COR-L47 (cell line): Measurements from ENCODE around the gene PUM2.

ENCODE experiments used
- DNase-seq: peaks from one replicate; lab custom pipeline; 2025; lab: John Stamatoyannopoulos, UW

Gene PUM2

DNA sequence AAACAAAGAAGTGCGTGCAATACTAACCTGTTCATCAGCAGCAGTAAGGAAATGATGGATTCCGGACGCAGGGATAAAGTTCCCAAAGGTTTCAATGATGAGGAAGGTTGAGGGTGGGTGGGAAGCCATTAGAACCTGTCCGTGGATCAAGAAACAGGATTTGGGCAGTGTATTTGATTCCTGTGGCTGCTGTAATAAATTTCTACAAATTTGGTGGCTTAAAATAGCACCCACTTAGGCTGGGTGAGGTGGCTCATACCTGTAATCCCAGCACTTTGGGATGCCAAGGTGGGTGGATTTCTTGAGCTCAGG lies 120.6 kb downstream of the PUM2 start:
- DNase-seq, result no peak

DNA sequence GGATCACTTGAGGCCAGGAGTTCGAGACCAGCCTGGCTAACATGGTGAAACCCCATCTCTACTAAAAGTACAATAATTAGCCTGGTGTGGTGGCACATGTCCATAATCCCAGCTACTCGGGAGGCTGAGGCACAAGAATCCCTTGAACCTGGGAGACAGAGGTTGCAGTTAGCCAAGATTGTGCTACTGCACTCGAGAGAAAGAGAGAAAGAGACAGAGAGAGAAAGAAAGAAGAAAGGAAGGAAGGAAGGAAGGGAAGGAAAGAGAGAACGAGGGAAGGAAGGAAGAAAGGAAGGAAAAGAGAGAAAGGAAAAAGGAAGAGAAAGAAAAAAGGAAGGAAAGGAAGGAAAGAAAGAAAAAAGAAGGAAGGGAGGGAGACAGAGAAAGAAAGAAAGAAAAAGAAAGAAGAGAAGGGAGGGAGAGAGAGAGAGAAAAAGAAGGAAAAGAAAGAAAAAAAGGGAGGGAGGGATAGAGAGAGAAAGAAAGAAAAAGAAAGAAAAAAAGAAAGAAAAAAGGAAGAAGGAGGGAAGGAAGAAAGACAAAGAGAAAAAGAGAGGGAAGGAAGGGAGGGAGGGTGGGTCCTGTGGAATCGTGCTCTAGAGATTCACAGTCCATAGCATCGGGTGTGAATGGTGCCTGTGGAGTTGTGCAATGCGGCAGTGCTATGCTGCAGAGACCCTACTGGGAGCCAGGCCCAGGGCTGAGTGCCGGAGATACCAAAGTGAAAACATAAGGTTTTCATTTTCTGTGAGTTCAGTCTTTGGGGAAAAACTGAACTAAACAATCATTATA lies 121.1 kb downstream of the PUM2 start:
- no peak for DNase-seq

DNA sequence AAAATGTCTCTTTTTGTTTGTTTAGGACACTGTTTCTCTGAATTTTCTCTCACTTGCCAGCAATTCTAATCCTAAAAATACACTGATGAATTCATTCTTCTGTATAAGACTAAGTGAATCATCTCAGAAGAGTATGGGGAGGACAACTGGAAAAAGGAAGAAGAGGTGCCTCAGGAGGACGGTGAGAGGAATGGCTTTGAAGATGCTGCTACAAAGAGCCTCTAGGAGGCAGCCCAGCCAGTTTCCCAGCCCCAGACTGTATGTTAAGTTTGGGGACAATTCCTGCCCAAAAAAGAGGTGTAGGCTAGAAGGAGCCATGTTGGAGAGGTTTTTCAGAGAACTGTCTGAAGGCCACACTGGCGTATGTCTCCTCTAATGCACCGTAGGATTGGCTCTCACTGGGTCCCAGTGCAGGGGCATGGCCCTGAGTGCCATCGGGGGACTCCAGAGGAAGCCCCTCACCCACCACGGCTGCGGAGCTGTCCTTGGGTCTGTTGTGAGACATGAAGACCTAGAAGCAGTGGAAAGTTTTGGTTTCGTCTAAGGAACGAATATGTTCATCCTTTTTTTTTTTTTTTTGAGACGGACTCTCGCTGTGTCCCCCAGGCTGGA lies 122.6 kb downstream of the PUM2 start:
- no peak for DNase-seq

DNA sequence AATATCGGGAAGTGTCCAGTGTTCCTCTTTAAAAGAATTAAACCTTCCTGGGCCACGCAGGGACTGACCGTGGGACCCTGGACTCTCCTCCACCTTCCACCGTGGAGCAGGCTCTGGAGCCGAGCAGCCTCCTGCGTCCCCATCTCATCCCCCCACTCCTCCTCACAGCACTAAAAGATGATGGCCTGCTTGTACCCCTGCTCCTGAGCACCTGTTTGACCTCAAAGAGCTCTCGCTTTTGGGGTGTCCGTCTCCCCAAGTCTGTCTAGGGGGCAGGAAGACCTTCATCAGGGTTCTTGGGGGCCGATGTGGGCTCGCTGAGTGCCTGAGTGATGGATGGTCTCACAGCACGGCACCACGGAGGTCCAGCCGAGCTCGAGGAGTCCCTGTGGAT lies 124.5 kb downstream of the PUM2 start:
- DNase-seq, result no peak

DNA sequence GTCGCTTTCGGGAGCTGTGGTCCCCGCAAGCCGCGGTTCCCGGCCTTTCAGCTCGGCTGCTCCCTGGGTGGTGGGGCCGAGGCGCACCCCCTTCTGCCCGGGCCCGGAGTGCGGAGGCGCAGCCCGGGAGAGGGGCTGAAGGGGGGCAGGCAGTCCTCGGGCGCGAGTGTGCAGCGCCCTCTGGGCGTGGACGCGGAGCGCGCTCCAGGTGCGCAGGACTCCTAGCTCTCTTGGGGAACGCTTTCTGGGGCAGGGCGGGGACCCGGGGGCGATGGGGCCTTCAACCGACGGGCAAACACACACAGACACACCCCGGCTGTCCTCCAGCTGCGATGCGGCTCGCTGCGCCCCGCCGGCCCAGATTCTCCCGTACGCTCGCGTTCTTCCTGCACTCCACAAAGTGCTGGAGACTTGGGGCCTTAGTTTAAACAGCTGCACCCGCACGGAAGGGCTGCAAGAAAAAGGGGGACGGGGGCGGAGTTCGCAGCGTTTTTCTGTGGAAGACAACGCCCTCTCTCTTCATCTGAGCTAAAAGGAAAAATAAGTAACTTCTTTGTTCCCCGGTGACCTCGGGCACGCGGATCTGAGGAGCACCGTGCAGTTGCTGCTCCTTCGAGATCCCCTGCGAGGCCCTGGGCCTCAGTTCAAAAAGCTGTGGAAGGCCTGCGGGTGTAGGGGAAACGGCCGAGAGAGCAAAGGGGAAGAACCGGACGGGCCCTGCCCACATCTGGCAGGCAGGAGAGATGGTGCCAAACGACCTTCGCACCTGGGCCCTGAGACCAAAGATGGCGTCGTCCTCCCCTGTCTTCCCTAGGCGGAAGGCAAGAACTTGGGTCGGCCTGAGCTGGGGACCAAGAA lies 125.1 kb downstream of the PUM2 start:
- DNase-seq, result peak; percentile 64

DNA sequence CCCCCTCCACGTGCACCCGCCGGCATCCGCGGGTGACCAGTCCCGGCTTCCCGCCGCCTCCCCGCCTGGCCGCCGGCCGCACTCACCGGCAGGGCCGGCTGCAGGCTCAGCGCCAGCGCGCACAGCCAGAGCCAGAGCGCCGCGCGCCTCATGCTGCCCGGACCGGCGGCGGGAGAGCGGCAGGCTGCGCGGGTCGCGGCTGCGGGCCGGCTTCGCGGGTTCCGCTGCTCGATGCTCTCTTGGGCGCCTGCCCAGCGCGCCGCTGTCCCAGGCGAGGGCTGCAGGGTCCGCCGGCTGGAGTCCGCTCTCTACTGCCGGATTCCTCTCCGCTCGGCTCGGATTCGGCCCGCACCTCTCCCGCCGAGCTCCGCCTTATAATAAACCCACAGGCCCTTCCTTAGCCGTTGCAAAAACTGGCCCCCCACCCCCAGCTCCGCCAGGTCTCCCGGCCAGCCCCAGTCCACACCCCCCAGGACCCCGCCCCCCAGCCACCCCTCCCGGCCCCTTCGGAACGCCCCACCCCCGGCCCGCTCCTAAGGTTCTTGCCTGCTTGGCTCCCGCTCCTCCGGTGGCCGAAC lies 125.8 kb downstream of the PUM2 start, which contains the start of gene SDC1:
Gene SDC1, minus strand, starts transcription at position 415 of the 578 bp plus-strand sequence. Its CDS starts 263 bp downstream, at position 152.
- DNase-seq, result peak; percentile 48

DNA sequence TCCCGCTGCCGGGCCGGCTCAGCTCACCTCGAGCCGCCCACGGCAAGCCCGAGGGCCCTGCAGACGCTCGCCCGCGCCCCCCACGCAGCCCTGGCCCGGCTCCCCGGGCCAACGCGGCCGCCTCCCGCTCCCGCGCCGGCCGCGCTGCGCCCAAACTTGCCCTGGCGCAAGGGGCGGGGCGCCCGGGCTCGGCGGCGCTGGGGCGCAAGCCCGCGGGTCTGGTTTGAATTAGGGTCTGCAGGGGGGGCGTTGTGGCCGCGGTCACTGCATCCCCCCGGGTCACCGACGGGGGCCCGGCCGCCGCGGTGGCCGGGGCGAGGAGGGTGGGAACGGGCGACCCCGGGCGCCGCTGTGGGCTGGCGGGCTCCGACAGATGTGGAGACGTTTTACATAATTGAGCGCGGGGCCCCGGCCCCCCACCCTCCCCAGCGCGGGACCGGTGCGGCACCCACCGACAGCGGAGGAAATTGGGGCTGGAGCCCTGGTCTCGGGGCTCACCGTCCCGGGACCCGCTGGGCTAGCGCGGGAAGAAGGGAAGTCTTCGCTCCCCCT lies 126.4 kb downstream of the PUM2 start:
- no peak for DNase-seq

DNA sequence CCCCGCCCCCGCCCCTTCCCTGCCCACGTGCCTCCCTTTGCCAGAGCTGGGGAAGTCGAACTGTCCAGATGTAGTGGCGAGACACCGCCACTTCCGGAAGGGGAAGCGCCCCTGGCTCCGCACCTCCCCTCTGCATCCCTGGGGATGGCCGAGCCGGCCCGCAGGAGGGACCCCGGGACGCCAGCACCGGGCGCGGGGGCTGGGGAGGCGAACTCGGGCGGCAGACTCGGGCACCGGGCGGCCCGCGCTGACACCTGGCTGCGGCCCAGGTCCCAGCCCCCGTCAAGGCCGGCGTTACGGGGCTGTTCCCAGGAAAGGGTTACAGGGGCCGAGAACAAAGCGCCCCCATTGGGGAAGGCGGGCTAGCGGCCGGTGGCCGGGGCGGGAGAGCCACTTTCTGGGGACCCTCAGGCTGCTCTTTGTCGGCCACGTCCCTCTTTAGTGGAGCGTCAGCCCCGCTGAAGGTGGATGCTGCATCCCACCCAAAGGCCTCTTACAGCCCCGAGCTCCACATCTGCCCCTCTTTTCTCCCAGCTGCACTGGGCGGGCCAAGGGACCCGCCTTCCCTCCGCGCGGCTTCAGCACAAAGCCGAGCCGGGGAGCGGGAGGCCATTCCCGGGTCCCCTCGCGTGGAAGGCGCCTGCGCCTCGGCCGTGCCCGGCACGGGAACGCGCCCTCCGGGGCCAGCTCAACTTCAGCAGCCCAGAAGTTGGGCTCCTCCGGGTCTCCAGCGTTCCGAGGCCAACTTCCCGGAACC lies 127.1 kb downstream of the PUM2 start:
- peak; percentile 68 for DNase-seq

DNA sequence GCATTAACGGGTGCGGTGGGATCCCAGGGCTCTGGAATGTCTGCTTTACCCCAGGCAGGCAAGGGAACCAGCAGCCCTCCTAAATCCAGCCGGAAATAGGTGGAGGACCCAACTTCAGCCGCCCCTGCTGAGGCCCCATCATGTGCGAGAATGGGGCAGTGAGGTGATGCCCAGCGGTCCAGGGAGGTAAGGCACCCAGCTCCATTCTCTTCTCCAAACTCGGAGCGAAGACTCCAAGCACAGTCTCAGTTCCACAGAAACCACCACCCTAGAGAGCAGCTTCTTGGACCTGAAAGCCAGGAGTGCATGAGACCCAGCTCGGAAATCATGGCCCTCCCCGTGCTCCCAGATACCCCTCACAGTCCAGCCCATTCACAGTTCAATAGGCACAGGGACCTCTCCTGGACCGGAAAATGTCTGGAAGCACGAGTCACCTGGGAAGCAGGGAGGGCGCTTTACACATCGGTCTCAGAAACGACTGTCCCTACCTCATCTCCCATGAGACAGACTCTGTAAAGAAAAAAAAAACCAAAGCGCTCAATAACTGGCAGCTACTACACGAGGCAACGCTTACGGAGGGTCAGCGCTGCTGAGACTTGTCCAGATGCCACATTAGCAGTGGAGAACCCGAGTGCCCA lies 127.8 kb downstream of the PUM2 start:
- DNase-seq, result no peak

DNA sequence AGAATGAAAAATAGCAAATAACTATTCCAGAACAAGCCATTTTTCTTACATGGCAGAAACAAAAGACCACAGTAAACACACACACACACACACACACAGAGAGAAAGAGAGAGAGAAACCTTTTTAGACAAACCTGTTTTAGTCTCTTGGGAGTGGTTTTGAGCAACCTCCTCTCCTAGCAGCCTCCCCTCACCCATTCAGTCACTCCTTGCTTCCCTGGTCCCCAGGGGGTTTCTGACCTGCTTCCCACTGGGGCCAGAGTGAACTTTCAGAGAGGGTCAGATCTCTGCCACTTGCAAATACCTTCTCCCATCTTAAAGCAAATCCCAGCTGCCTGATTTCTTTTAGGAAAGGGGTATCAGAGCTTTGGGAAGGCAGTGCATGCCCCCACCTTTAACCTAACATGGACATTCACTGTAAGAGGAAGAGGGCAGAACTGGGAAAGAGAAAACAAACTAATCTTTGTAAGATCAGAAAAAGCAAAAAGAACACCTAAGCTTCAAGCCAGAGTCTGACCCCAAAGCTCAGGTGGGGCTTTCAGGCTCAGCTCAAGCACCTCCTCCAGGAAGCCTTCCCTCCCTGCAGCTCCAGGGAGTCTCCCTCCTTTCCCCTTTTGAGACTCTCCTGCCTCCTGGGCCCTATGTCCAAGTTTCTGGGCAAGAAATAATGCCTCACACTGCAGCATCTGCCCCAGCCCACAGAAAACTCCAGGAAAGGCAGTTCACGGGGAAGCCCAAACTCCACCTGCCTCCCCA lies 128.5 kb downstream of the PUM2 start:
- DNase-seq, result no peak

DNA sequence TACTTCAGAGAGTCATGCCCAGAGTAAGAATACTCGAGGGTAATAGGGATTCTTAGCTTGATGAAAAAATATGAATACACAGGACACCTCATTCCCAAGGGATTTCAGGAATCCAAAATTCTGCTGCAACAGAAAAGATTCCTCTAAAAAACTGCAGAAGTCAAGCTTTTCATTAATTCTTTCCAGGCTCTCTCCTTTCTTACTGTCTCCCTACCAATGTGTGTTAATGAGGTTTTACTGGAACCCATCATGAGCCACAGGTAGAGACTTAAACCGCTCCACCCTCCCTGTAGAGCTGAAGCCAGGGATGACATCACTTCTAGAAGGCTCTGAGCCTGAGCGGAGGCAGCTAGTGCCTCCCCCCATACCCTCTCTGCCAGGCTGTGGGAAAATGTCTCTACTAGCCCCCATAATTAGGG lies 129.1 kb downstream of the PUM2 start:
- DNase-seq, result no peak

DNA sequence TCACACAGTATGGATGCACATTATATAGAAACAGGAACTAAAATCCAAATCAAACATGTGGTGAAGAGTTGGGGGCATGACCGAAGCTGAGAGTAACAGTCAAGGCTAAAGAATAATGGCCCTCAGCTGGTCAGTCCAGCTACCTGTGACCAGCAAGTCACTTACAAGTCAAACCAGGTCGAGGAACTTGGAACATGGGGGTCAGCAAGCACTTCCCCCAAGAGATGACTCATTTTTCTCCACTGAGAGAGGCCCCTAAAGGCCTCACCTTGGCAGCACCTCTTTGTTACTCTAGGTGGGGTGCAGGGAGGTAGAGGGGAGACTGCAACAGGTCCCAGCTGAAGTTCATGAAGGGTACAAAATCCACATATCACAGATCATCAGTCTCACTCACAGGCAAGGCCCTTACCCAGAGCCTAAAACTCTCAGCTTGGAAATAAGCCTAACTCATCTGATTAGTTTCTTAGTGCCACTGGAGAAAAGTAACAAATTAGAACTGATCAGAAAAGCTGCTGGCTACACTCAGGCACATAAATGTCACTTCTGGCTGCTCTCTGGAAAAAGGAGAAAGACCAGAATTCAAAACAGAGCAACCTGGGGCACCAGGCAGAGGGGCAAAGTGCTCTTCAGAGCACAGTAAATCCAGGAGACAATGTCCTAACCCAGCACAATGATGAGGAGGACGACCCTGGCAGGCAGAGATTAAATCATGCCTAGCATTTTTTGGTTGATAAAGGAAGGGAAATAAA lies 129.7 kb downstream of the PUM2 start:
- no peak for DNase-seq

DNA sequence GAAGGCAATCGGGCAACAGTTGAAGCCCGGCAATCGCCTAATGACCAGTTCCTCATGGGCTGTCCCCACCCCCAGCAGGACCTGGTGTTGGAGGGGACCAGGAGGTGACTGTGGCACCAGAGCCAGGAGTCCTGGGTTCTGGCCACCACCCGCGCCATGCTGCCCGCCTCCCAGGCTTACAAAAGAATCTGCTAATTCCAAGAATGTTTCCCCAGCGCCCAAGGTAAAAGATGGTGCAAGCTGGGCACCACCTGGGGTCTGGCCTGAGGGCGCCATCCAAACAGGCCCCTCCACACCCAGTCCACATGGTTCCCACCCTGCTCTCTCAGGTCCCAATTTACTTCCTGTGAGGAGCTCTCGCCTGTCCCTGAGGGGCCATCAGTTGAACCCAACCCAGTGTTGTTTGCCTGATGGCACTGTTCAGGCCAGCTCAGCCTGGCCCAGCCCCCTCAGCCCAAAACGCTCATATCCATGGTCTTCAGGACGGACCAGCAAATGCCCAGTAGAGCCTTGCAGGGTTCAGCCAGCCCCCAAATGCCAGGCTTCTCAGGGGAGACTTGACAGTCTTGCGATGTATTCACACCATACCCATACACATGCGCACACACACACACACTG lies 130.8 kb downstream of the PUM2 start:
- DNase-seq, result no peak

DNA sequence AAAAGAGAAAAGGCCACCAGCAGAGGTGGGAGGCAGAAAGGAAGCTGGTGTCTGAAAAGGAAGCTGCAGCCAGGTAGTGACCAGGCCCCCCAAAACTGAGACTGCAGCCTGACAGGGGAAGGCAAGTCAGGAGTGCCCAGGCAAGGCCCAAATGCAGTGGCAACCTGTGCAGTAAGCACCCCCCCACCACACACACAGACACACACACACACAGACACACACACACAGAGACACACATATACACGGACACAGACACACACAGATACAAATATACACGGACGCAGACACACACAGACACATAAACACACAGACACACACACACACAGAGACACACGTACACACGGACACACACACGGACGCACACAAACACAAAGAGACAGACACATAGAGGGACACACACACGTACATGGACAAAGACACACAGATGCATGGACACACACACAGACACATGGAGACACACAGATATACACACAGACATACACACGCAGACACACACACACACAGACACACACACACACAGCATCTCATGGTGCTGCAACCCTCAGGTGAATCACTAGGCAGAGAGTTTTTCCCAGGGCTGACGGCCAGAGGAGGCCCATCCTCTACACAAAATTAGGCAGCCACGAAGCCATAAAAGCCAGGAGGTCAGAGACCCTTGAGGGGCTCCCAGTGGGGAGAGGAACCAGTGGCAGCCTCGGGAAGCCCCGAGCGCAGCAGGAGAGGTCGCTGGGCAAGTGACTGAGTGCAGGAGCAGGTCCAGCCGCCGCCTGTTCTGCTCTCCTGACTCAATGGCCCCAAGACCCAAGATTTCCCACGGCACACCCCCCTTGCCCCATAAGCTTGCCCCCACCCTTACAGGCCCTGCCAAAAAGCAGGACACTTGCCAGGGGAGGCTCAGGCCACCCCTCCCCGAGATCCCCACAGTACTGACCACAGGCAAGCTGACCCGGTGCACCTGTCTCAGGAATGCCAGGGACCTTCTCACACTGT lies 132.0 kb downstream of the PUM2 start:
- no peak for DNase-seq

DNA sequence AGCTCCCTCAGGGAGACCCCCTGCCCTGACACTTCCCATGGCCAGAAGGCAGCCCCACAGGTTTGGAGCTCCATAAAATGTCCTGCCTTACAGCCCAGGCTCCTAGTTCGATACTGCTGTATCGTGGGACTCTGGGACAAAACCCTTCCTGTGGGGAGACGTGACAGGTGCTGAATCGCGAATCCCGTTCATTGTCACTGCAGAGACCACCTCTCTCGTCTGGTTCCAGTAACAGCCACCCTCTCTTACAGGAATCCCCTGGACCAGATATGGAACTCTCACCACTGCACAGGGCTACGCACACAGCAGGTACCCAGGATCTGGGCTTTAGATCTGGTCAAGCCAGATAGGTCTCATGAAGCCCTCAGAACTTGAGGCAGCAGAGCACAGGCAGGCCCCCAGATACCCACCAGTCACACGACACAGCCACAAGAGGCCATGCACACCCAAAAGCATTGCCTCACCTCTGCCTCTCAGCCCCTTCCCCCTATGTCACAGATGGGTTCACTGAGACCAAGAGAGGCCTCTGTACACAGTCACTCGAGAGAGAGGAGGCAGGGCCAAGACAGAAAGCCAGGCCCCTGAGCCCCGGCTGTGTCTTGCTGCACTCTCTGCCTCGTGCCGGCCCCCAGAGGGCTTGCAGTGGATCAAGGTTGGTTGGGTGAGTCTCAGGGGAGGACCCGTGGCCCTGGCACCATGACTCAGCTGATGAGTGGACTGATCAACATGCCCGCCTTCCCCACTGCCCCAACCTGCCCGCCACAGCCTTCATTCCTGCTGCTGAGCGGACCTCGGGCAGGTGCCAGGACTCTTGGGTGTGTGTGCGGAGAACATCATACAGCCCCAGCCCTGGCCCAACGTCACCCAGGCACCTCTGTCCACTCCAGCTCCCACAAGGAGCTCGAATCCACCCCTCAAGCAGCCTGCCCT lies 133.3 kb downstream of the PUM2 start:
- DNase-seq, result no peak

DNA sequence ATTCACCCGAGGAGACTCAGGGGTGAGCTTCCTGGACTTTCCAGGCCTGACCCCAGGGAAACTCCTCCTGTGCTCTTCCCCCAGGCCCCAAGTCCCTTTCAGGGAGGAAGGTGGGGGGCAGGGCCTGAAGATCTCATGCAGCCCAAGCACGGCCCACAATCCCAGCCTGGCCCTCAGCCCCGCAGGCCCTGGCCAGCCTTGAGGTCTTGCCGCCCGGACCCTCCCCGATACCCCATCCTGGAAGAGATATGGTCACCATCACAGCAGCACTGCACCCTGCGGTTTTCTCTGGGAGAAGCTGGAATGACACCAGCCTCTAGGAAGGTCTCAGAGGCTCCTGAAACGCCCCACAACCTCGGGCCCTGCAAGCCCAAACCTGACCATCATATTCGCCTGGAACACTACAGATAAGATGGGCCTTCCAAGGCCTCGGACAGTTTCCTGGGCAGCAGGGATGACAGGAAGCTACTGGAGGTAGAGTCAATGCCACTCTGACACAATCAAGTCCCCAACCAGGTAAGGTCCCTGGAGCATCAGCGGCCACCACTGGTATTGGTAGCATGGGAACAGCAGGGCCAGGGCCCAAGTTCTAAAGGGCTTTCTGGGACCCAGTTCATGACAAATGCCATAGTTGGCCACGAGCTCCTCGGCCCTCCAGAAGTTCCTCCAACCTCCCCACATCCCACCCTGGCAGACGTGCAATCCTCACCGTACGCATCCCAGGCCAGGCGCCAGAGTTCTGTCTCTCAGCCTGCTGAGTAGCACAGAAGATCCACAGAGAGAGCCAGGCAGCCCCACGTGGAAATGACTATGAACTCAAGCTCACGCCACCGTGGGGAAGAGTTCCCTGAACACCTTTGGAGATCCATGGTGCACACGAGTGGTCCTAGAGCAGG lies 134.3 kb downstream of the PUM2 start:
- no peak for DNase-seq
